Lower lobe of right lung (tissue), 2 donors: Measurements from ENCODE around the gene PGPEP1. TPM values are rescaled to one million over a fixed set of nuclear protein-coding genes. Genes with fewer than 3 reads are reported as not detected.
A peak's percentile ranks its signal among the peaks of the same experiment; 100 is the strongest.
"Not testable (repeated sequence)": the region's sequence is repeated elsewhere in the genome, so short reads cannot be mapped to it uniquely, and the experiment has no call there.

ENCODE experiments used
- ATAC-seq, 2 donors: fragments of 200-7000 bp; cut with Tn5 transposase; one replicate each; pipeline ENCODE4 v1.9.1; 2020 to 2022; ENCODE audit warnings: mild to moderate bottlenecking in 2 of 2, moderate library complexity in 2 of 2
- DNase-seq: peaks from one replicate; pipeline ENCODE4 v3.0.0-alpha.2; 2020
- H3K27ac ChIP-seq: fragments of 200-600 bp; one replicate; pipeline ENCODE4 v1.8.0; 2022
- H3K27me3 ChIP-seq: fragments of 200-600 bp; one replicate; pipeline ENCODE4 v1.8.0; 2022; ENCODE audit warnings: low read depth
- H3K36me3 ChIP-seq: fragments of 200-600 bp; one replicate; pipeline ENCODE4 v1.8.0; 2022; ENCODE audit warnings: mild to moderate bottlenecking
- H3K4me1 ChIP-seq: fragments of 200-600 bp; one replicate; pipeline ENCODE4 v1.8.0; 2022
- H3K4me3 ChIP-seq: fragments of 200-600 bp; one replicate; pipeline ENCODE4 v1.8.0; 2022; ENCODE audit warnings: mild to moderate bottlenecking
- H3K9me3 ChIP-seq: fragments of 200-600 bp; one replicate; pipeline ENCODE4 v1.8.0; 2022
- intact Hi-C: fragments of 100-400 bp; cut with DNase I; formaldehyde crosslinking; loops from one replicate; pipeline ENCODE4 v1.11.0; 2022
- total RNA-seq: library from RNA; stranded (reverse); fragmentation: NEBNext Ultra II Directional; extraction: Animal tissue kit (Norgen Biotek cat#: 25700); gene quantifications from one replicate; pipeline ENCODE4 v1.2.1, GENCODE V29; 2021
- TF ChIP-seq, protein P1 (sequence below): fragments of 200-600 bp; IDR thresholded peaks from one replicate; pipeline ENCODE4 v1.8.0; 2022; ENCODE audit warnings: antibody characterized with exemption, mild to moderate bottlenecking
- donor health status: DM: no; HTN: yes; CAD: no; lungs with severe emphysema.

PGPEP1 gene
- total RNA-seq, 1 donor from 2014 or later = 40.9 TPM

DNA sequence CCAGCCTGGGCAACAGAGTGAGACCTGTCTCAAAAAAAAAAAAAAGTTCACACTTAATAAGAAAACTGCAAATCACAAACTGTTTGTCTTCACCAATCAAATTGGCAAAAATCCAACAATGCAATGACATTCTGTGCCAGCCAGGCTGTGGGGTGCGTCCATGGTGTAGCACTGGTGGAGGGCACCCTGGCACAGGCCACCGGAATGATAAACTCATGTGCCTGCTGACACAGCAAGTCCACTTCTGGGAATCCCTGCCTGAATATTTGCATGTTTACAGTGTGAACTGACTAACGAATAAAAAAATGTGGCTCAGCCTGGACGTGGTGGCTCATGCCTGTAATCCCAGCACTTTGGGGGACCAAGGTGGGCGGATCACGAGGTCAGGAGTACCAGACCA is 58.6 kb downstream of the PGPEP1 start:
- TF ChIP-seq, protein P1, sequence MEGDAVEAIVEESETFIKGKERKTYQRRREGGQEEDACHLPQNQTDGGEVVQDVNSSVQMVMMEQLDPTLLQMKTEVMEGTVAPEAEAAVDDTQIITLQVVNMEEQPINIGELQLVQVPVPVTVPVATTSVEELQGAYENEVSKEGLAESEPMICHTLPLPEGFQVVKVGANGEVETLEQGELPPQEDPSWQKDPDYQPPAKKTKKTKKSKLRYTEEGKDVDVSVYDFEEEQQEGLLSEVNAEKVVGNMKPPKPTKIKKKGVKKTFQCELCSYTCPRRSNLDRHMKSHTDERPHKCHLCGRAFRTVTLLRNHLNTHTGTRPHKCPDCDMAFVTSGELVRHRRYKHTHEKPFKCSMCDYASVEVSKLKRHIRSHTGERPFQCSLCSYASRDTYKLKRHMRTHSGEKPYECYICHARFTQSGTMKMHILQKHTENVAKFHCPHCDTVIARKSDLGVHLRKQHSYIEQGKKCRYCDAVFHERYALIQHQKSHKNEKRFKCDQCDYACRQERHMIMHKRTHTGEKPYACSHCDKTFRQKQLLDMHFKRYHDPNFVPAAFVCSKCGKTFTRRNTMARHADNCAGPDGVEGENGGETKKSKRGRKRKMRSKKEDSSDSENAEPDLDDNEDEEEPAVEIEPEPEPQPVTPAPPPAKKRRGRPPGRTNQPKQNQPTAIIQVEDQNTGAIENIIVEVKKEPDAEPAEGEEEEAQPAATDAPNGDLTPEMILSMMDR = no peak
- H3K27me3 ChIP-seq = peaks cover 19% of the 10 kb centered on the region
- no peak for DNase-seq
- H3K9me3 ChIP-seq = no peaks in the 10 kb centered on the region
- ATAC-seq = peak; percentile 59 to 67
- no peak overlapping the region for H3K4me3 ChIP-seq
- intact Hi-C loops = loop anchor here (10.0 kb wide), 1 partner anchor 54 kb away; the partner anchor contains the start of gene PGPEP1
- no peaks in the 10 kb centered on the region for H3K36me3 ChIP-seq
- peaks cover 22% of the 10 kb centered on the region for H3K4me1 ChIP-seq
- no peak overlapping the region for H3K27ac ChIP-seq

DNA sequence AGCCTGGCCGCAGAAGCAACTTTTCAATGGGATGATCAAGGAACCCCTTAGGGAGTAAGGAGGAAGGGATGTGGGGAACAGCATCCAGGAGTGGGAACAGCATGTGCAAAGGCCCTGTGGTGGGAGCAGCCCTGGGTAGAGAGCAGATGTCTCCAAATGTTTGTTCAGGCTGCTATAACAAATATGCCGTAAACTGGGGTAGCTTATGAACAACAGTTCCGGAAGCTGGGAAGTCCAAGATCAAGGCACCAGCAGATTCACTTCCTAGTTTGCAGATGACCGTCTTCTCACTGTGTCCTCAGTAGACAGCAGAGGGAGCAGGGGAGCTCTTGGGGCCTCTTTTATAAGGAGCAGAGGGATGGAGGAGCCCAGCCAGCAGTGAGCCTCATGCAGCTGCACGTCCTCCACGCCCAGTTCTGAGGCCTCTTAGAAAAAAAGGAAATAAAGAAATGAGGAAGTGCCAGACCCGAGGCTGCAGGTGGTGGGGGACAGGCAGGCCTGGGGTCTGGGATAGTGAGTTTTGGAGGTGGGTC is 61.2 kb downstream of the PGPEP1 start:
- Histone ChIP-seq H3K4me3 (no peak overlapping the region), H3K9me3 (no peaks in the 10 kb centered on the region), H3K4me1 (peaks cover 21% of the 10 kb centered on the region), H3K27me3 (peaks cover 14% of the 10 kb centered on the region), H3K36me3 (no peaks in the 10 kb centered on the region), H3K27ac (no peak overlapping the region)
- DNase-seq (peak; percentile 86), ATAC-seq (peak; percentile 77 to 89)
- intact Hi-C loops = no loop called here
- TF ChIP-seq, protein P1 = peak; percentile 30

DNA sequence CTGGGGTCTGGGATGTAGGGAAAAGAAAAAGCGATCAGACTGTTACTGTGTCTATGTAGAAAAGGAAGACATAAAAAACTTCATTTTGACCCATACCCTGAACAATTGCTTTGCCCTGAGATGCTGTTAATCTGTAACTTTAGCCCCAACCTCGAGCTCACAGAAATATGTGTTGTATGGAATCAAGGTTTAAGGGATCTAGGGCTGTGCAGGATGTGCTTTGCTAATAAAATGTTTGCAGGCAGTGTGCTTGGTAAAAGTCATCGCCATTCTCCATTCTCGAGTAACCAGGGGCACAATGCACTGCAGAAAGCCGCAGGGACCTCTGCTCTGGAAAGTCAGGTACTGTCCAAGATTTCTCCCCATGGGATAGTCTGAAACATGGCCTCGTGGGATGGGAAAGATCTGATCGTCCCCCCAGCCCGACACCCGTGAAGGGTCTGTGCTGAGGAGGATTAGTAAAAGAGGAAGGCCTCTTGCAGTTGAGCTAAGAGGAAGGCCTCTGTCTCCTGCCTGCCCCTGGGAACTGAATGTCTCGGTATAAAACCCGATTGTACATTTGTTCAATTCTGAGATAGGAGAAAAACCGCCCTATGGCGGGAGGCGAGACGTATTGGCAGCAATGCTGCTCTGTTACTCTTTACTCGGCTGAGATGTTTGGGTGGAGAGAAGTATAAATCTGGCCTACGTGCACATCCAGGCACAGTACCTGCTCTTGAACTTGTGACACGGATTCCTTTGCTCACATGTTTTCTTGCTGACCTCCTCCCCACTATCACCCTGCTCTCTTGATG is 62.3 kb downstream of the PGPEP1 start:
- H3K27me3 ChIP-seq, DNase-seq, intact Hi-C loops, H3K36me3 ChIP-seq, H3K9me3 ChIP-seq, H3K4me3 ChIP-seq, ATAC-seq: not testable (repeated sequence)
- H3K27ac ChIP-seq = peak overlapping the region; percentile 3
- H3K4me1 ChIP-seq = peaks cover 11% of the 10 kb centered on the region

DNA sequence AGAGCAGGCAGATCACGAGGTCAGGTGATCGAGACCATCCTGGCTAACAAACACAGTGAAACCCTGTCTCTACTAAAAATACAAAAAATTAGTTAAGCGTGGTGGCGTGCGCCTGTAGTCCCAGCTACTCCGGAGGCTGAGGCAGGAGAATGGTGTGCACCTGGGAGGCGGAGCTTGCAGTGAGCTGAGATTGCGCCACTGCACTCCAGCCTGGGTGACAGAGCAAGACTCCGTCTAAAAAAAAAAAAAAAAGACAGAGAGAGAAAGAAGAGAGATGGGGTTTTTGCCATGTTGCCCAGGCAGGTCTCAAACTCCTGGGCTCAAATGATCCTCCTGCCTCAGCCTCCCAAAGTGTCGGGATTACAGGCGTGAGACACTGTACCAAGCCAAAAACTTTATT is 65.4 kb downstream of the PGPEP1 start:
- H3K36me3 ChIP-seq, H3K4me1 ChIP-seq, intact Hi-C loops, H3K27me3 ChIP-seq, ATAC-seq, H3K9me3 ChIP-seq, DNase-seq, H3K4me3 ChIP-seq, H3K27ac ChIP-seq: not testable (repeated sequence)

DNA sequence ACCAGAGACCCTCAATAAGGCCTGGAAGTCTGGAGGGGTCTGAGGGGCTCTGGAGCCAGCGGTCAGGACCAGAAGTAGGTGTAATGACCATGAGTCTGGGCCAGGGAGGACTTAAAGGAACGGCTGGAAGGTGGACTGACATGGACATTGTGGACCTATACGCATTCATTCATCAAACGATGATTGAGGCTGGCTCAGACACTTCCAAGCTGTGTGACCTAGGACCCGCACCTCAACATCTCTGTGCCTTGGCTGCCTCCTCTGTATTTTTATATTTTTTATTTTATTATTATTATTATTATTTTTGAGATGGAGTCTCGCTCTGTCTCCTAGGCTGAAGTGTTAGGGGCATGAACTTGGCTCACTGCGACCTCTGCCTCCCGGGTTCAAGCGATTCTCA is 66.4 kb downstream of the PGPEP1 start:
- no peak for ATAC-seq
- no peaks in the 10 kb centered on the region for H3K4me1 ChIP-seq
- TF ChIP-seq, protein P1 = no peak

DNA sequence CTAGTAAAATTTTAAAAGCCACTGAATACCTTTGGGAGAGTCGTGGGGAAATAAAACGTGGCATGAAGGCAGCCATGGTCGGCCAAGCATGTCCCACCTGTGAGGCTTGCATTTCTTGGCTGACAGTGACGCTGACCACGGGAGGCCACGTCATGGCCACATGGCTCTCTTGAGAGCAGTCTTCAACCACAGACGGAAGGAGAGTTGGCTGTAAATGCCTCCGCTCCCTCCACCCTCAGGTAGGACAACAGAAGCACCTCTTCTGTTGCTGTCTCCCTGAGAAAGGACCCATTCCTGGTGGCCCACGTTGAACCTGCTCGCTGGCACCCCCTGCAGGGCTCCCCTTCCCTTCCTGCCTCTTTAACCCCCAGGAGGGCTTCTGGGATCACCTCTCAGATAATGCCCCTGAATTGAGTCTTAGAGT is 67.7 kb downstream of the PGPEP1 start:
- ATAC-seq = peak; percentile 60 to 71
- no peaks in the 10 kb centered on the region for H3K4me1 ChIP-seq
- TF ChIP-seq, protein P1 = peak; percentile 57

More for the DNA sequence above, 66.4 kb downstream of the PGPEP1 start:
- H3K27me3 ChIP-seq = no peaks in the 10 kb centered on the region
- H3K27ac ChIP-seq = no peak overlapping the region
- intact Hi-C loops = no loop called here
- no peaks in the 10 kb centered on the region for H3K9me3 ChIP-seq
- DNase-seq = no peak
- no peak overlapping the region for H3K4me3 ChIP-seq
- no peaks in the 10 kb centered on the region for H3K36me3 ChIP-seq

More for the DNA sequence above, 67.7 kb downstream of the PGPEP1 start:
- Histone ChIP-seq H3K27me3 (no peaks in the 10 kb centered on the region), H3K36me3 (no peaks in the 10 kb centered on the region), H3K9me3 (no peaks in the 10 kb centered on the region), H3K4me3 (no peak overlapping the region), H3K27ac (no peak overlapping the region)
- intact Hi-C loops = no loop called here
- peak; percentile 75 for DNase-seq
